ENCODE results near the gene ATCAY. TPM values are rescaled to one million over a fixed set of nuclear protein-coding genes. Genes with fewer than 3 reads are reported as not detected.

ATCAY gene
- total and polyA plus RNA-seq, 2 of the 4 experiments (the other 2 are of a cell fraction), result 0.31 to 0.36 TPM

DNA sequence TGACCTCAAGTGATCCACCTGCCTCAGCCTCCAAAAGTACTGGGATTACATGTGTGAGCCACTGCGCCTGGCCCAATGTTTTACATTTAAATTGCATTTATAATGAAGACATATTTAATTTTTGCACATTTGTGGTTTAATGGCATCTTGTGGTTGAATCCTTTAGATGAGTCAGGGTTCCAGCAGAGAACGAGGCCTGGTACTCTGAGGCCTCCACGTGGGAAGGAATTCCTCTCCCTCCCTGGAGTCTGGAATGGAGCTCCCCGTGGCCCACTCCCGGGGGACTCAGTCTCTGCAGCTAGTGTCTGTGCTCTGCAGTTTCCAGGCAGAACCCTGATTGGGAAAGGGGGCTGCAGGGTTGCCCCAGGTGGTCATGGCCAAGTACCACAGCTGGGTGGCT is 35.9 kb upstream of the ATCAY start:
- BruUV-seq (replicated peaks), result no TSS peak
- no peak overlapping the region for H4K91ac ChIP-seq (ENCODE audit: insufficient read depth, low read depth, low read length)
- H2BK15ac ChIP-seq (ENCODE audit: low read depth, low read length), result no peak overlapping the region
- no peak overlapping the region for H4K8ac ChIP-seq (ENCODE audit: low read depth in 2 of 2, low read length in 2 of 2)
- no peak overlapping the region for H3K4me3 ChIP-seq (ENCODE audit: insufficient read depth, low read depth, low read length)
- dilution Hi-C loops (cut with HindIII; ENCODE audit: low sequenced_read_pairs, unreplicated experiment), result no loop called here
- H3K14ac ChIP-seq (replicated peaks; ENCODE audit: low read depth, low read length), result no peak overlapping the region
- H3K27me3 ChIP-seq (ENCODE audit: control insufficient read depth, insufficient read depth, low read length), result peaks cover 26% of the 10 kb centered on the region
- H2BK5ac ChIP-seq (ENCODE audit: low read depth, low read length, poor library complexity, severe bottlenecking), result no peak overlapping the region
- ATAC-seq (ENCODE audit: low read depth) (peak; percentile 44; the same call in 1 of the 2 replicates), DNase-seq (peak; percentile 8)
- no peaks in the 10 kb centered on the region for H3K9me1 ChIP-seq (ENCODE audit: insufficient read depth, low read length)
- H3K18ac ChIP-seq (ENCODE audit: low read depth, low read length), result no peak overlapping the region
- H3K4me2 ChIP-seq (ENCODE audit: low read depth, low read length), result no peak overlapping the region
- H3K9ac ChIP-seq (ENCODE audit: low read depth, low read length), result no peak overlapping the region
- H3K4ac ChIP-seq (ENCODE audit: low read depth, low read length), result no peak overlapping the region
- no peak overlapping the region for H2AFZ ChIP-seq (replicated peaks; ENCODE audit: low read length, poor library complexity)
- CTCF ChIA-PET, result no interaction called here
- H4K5ac ChIP-seq (ENCODE audit: low read depth, low read length), result no peak overlapping the region
- intact Hi-C loops (cut with micrococcal nuclease), result no loop called here
- POLR2A ChIA-PET (ENCODE audit: unreplicated experiment), result no interaction called here
- H2BK120ac ChIP-seq (ENCODE audit: low read depth, low read length), result no peak overlapping the region
- no peaks in the 10 kb centered on the region for H3K4me1 ChIP-seq (ENCODE audit: control insufficient read depth, insufficient read depth, low read length)
- no peaks in the 10 kb centered on the region for H3K36me3 ChIP-seq (ENCODE audit: control insufficient read depth, insufficient read depth, low read length)
- H3K56ac ChIP-seq (ENCODE audit: extremely low read depth, insufficient read depth, low read length), result no peak overlapping the region
- H2AK9ac ChIP-seq (replicated peaks; ENCODE audit: low read depth, low read length, poor library complexity), result no peak overlapping the region
- in situ Hi-C loops (cut with MboI; ENCODE audit: low sequenced_read_pairs), result no loop called here
- H2BK20ac ChIP-seq (ENCODE audit: low read depth, low read length), result no peak overlapping the region
- TF ChIP-seq CHD1 (IDR thresholded peaks at IDR 0.05; ENCODE audit: low read depth, low read length) (no peak), CEBPB (IDR thresholded peaks at IDR 0.05; ENCODE audit: low read depth, low read length) (no peak), POLR2A (IDR thresholded peaks at IDR 0.05; ENCODE audit: low read depth, low read length) (no peak), RAD21 (IDR thresholded peaks at IDR 0.05; ENCODE audit: low read length) (no peak), BHLHE40 (IDR thresholded peaks at IDR 0.05; ENCODE audit: low read depth, low read length) (no peak), MAZ (IDR thresholded peaks at IDR 0.05; ENCODE audit: borderline replicate concordance, low read depth, low read length) (no peak), SMC3 (IDR thresholded peaks at IDR 0.05; ENCODE audit: low read depth, low read length) (no peak), RFX5 (IDR thresholded peaks at IDR 0.05; ENCODE audit: low read depth, low read length) (no peak), MXI1 (IDR thresholded peaks at IDR 0.05; ENCODE audit: borderline replicate concordance, low read depth, low read length) (no peak), NFE2L2 (IDR thresholded peaks at IDR 0.05; ENCODE audit: low read depth, low read length) (no peak)
- TF ChIP-seq, protein P1, sequence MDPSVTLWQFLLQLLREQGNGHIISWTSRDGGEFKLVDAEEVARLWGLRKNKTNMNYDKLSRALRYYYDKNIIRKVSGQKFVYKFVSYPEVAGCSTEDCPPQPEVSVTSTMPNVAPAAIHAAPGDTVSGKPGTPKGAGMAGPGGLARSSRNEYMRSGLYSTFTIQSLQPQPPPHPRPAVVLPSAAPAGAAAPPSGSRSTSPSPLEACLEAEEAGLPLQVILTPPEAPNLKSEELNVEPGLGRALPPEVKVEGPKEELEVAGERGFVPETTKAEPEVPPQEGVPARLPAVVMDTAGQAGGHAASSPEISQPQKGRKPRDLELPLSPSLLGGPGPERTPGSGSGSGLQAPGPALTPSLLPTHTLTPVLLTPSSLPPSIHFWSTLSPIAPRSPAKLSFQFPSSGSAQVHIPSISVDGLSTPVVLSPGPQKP (IDR thresholded peaks at IDR 0.05; ENCODE audit: borderline replicate concordance, low read depth, low read length), result no peak
- TF ChIP-seq, protein P2, sequence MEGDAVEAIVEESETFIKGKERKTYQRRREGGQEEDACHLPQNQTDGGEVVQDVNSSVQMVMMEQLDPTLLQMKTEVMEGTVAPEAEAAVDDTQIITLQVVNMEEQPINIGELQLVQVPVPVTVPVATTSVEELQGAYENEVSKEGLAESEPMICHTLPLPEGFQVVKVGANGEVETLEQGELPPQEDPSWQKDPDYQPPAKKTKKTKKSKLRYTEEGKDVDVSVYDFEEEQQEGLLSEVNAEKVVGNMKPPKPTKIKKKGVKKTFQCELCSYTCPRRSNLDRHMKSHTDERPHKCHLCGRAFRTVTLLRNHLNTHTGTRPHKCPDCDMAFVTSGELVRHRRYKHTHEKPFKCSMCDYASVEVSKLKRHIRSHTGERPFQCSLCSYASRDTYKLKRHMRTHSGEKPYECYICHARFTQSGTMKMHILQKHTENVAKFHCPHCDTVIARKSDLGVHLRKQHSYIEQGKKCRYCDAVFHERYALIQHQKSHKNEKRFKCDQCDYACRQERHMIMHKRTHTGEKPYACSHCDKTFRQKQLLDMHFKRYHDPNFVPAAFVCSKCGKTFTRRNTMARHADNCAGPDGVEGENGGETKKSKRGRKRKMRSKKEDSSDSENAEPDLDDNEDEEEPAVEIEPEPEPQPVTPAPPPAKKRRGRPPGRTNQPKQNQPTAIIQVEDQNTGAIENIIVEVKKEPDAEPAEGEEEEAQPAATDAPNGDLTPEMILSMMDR (conservative IDR thresholded peaks at IDR 0.05; ENCODE audit: low read depth, low read length), result no peak
- TF ChIP-seq, protein P3, sequence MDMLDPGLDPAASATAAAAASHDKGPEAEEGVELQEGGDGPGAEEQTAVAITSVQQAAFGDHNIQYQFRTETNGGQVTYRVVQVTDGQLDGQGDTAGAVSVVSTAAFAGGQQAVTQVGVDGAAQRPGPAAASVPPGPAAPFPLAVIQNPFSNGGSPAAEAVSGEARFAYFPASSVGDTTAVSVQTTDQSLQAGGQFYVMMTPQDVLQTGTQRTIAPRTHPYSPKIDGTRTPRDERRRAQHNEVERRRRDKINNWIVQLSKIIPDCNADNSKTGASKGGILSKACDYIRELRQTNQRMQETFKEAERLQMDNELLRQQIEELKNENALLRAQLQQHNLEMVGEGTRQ (IDR thresholded peaks at IDR 0.05; ENCODE audit: low read depth, low read length), result no peak
- H3K23ac ChIP-seq (ENCODE audit: low read depth, low read length), result no peak overlapping the region
- H3K27ac ChIP-seq (ENCODE audit: insufficient read depth, low read length), result no peak overlapping the region
- no CpG with 5 or more reads among the region's 5 CpGs for WGBS, 2 experiments (ENCODE audit: extremely low coverage in 2 of 2, insufficient read length in 1 of 2)
- H3K9me3 ChIP-seq (ENCODE audit: control insufficient read depth, insufficient read depth, low read length), result peaks cover 3% of the 10 kb centered on the region; the same call in 1 of the 2 replicates
- H4K20me1 ChIP-seq (ENCODE audit: insufficient read depth, low read length), result peaks cover 3% of the 10 kb centered on the region; the same call in 1 of the 2 replicates
- H2AK5ac ChIP-seq (ENCODE audit: low read depth, low read length), result no peak overlapping the region
- H3K79me1 ChIP-seq (ENCODE audit: low read depth in 1 of 2, low read length in 2 of 2), result no peaks in the 10 kb centered on the region
